Stimulated activated memory B cell treated with anti-CD40 and anti-IgM and Interleukin-4, amounts not matched to agents 10 μg/mL and 1 μg/mL and 100 μg/mL, for 72 hours (primary cell): ENCODE measurements around the gene SLC39A8.
A peak's percentile ranks its signal among the peaks of the same experiment; 100 is the strongest.

Experiments used
- ATAC-seq: fragments of 150-1000 bp; cut with Tn5 transposase; 2 replicates; pipeline ENCODE4 v1.10.0; 2021
- H3K27ac Mint-ChIP-seq: one replicate; pipeline ENCODE4 v1.8.0; 2022; ENCODE audit warnings: mild to moderate bottlenecking, mixed read lengths
- H3K27me3 Mint-ChIP-seq: one replicate; pipeline ENCODE4 v1.8.0; 2022; ENCODE audit warnings: mixed read lengths
- H3K36me3 Mint-ChIP-seq: one replicate; pipeline ENCODE4 v1.8.0; 2022; ENCODE audit warnings: mixed read lengths
- H3K4me1 Mint-ChIP-seq: one replicate; pipeline ENCODE4 v1.8.0; 2022; ENCODE audit warnings: mixed read lengths
- H3K4me3 Mint-ChIP-seq: one replicate; pipeline ENCODE4 v1.8.0; 2022; ENCODE audit warnings: mild to moderate bottlenecking, moderate library complexity, mixed read lengths
- H3K9me3 Mint-ChIP-seq: one replicate; pipeline ENCODE4 v1.8.0; 2022; ENCODE audit warnings: mixed read lengths

SLC39A8 gene

GRCh38 chr4:102350634-102351033 is 5.4 kb upstream of the SLC39A8 start:
- Mint-ChIP-seq H3K27me3 (no peaks in the 10 kb centered on the region), H3K9me3 (no peaks in the 10 kb centered on the region), H3K4me3 (no peak overlapping the region), H3K27ac (no peak overlapping the region), H3K36me3 (no peaks in the 10 kb centered on the region), H3K4me1 (peaks cover 10% of the 10 kb centered on the region)
- no peak for ATAC-seq

- Mint-ChIP-seq H3K4me1 (peaks cover 12% of the 10 kb centered on the region), H3K27ac (no peak overlapping the region), H3K4me3 (no peak overlapping the region), H3K27me3 (no peaks in the 10 kb centered on the region), H3K9me3 (no peaks in the 10 kb centered on the region), H3K36me3 (no peaks in the 10 kb centered on the region)
- no peak for ATAC-seq
Measured at GRCh38 chr4:102348701-102349100, 3.4 kb upstream of the SLC39A8 start.

GRCh38 chr4:102345795-102346100 is 466 bp upstream of the SLC39A8 start:
- Mint-ChIP-seq H3K36me3 (peaks cover 2% of the 10 kb centered on the region), H3K27me3 (no peaks in the 10 kb centered on the region), H3K27ac (peak overlapping the region; percentile 89), H3K9me3 (no peaks in the 10 kb centered on the region), H3K4me1 (peaks cover 16% of the 10 kb centered on the region), H3K4me3 (peak overlapping the region; percentile 81)
- ATAC-seq, result no peak

GRCh38 chr4:102344520-102344953 is 745 bp downstream of the SLC39A8 start:
- Mint-ChIP-seq H3K27me3 (no peaks in the 10 kb centered on the region), H3K4me1 (peaks cover 21% of the 10 kb centered on the region), H3K4me3 (peak overlapping the region; percentile 81), H3K9me3 (no peaks in the 10 kb centered on the region), H3K27ac (peak overlapping the region; percentile 89), H3K36me3 (peaks cover 10% of the 10 kb centered on the region)
- peak; percentile 78 for ATAC-seq

- Mint-ChIP-seq H3K4me3 (peak overlapping the region; percentile 81), H3K36me3 (peaks cover 10% of the 10 kb centered on the region), H3K9me3 (no peaks in the 10 kb centered on the region), H3K27me3 (no peaks in the 10 kb centered on the region), H3K27ac (peak overlapping the region; percentile 89), H3K4me1 (peaks cover 21% of the 10 kb centered on the region)
- no peak for ATAC-seq
Measured at GRCh38 chr4:102343964-102344519, 1.2 kb downstream of the SLC39A8 start.

GRCh38 chr4:102342404-102343074 is 2.7 kb downstream of the SLC39A8 start:
- Mint-ChIP-seq H3K4me3 (peak overlapping the region; percentile 48), H3K4me1 (peaks cover 21% of the 10 kb centered on the region), H3K9me3 (no peaks in the 10 kb centered on the region), H3K27ac (no peak overlapping the region), H3K36me3 (peaks cover 12% of the 10 kb centered on the region), H3K27me3 (no peaks in the 10 kb centered on the region)
- ATAC-seq, result no peak

- Mint-ChIP-seq H3K4me3 (no peak overlapping the region), H3K27me3 (no peaks in the 10 kb centered on the region), H3K36me3 (peaks cover 16% of the 10 kb centered on the region), H3K27ac (no peak overlapping the region), H3K9me3 (no peaks in the 10 kb centered on the region), H3K4me1 (peaks cover 17% of the 10 kb centered on the region)
- no peak for ATAC-seq
Measured at GRCh38 chr4:102341201-102341600, 4.1 kb downstream of the SLC39A8 start.

- no peaks in the 10 kb centered on the region for H3K9me3 Mint-ChIP-seq
Measured at GRCh38 chr4:102339018-102339417, 6.3 kb downstream of the SLC39A8 start.

GRCh38 chr4:102338405-102338804 is 6.9 kb downstream of the SLC39A8 start:
- peaks cover 9% of the 10 kb centered on the region for H3K4me1 Mint-ChIP-seq
- ATAC-seq, result no peak
- no peaks in the 10 kb centered on the region for H3K9me3 Mint-ChIP-seq
- no peaks in the 10 kb centered on the region for H3K27me3 Mint-ChIP-seq
- no peak overlapping the region for H3K4me3 Mint-ChIP-seq
- H3K36me3 Mint-ChIP-seq, result peaks cover 19% of the 10 kb centered on the region
- H3K27ac Mint-ChIP-seq, result no peak overlapping the region

More at GRCh38 chr4:102339018-102339417, 6.3 kb downstream of the SLC39A8 start:
- Mint-ChIP-seq H3K27me3 (no peaks in the 10 kb centered on the region), H3K4me3 (no peak overlapping the region), H3K4me1 (peaks cover 9% of the 10 kb centered on the region), H3K36me3 (peaks cover 16% of the 10 kb centered on the region), H3K27ac (no peak overlapping the region)
- ATAC-seq, result no peak

- Mint-ChIP-seq H3K27ac (no peak overlapping the region), H3K9me3 (no peaks in the 10 kb centered on the region), H3K4me3 (no peak overlapping the region), H3K27me3 (no peaks in the 10 kb centered on the region), H3K4me1 (peaks cover 3% of the 10 kb centered on the region), H3K36me3 (peaks cover 27% of the 10 kb centered on the region)
- ATAC-seq, result no peak
Measured at GRCh38 chr4:102335616-102336015, 9.7 kb downstream of the SLC39A8 start.

- H3K4me3 Mint-ChIP-seq, result no peak overlapping the region
- H3K9me3 Mint-ChIP-seq, result no peaks in the 10 kb centered on the region
- H3K27me3 Mint-ChIP-seq, result no peaks in the 10 kb centered on the region
- ATAC-seq, result no peak
- H3K27ac Mint-ChIP-seq, result no peak overlapping the region
- peaks cover 7% of the 10 kb centered on the region for H3K4me1 Mint-ChIP-seq
- peaks cover 29% of the 10 kb centered on the region for H3K36me3 Mint-ChIP-seq
Measured at GRCh38 chr4:102334624-102335023, 10.7 kb downstream of the SLC39A8 start.

- H3K9me3 Mint-ChIP-seq, result no peaks in the 10 kb centered on the region
- ATAC-seq, result no peak
Measured at GRCh38 chr4:102333787-102334186, 11.5 kb downstream of the SLC39A8 start.

GRCh38 chr4:102328045-102328444 is 17.2 kb downstream of the SLC39A8 start:
- no peak overlapping the region for H3K4me3 Mint-ChIP-seq
- no peak for ATAC-seq
- peaks cover 43% of the 10 kb centered on the region for H3K36me3 Mint-ChIP-seq
- no peaks in the 10 kb centered on the region for H3K27me3 Mint-ChIP-seq
- H3K27ac Mint-ChIP-seq, result no peak overlapping the region
- no peaks in the 10 kb centered on the region for H3K9me3 Mint-ChIP-seq
- H3K4me1 Mint-ChIP-seq, result peaks cover 18% of the 10 kb centered on the region

More at GRCh38 chr4:102333787-102334186, 11.5 kb downstream of the SLC39A8 start:
- Mint-ChIP-seq H3K27ac (no peak overlapping the region), H3K4me1 (peaks cover 8% of the 10 kb centered on the region), H3K4me3 (no peak overlapping the region), H3K27me3 (no peaks in the 10 kb centered on the region), H3K36me3 (peaks cover 31% of the 10 kb centered on the region)

GRCh38 chr4:102326951-102327350 is 18.3 kb downstream of the SLC39A8 start:
- no peaks in the 10 kb centered on the region for H3K27me3 Mint-ChIP-seq
- H3K36me3 Mint-ChIP-seq, result peaks cover 37% of the 10 kb centered on the region
- H3K4me1 Mint-ChIP-seq, result peaks cover 28% of the 10 kb centered on the region
- no peak for ATAC-seq
- no peak overlapping the region for H3K27ac Mint-ChIP-seq
- no peak overlapping the region for H3K4me3 Mint-ChIP-seq
- H3K9me3 Mint-ChIP-seq, result no peaks in the 10 kb centered on the region

- Mint-ChIP-seq H3K4me3 (no peak overlapping the region), H3K4me1 (peaks cover 36% of the 10 kb centered on the region), H3K36me3 (peaks cover 30% of the 10 kb centered on the region), H3K9me3 (no peaks in the 10 kb centered on the region), H3K27me3 (no peaks in the 10 kb centered on the region), H3K27ac (no peak overlapping the region)
- ATAC-seq, result no peak
Measured at GRCh38 chr4:102324730-102325129, 20.6 kb downstream of the SLC39A8 start.

GRCh38 chr4:102322736-102323135 is 22.5 kb downstream of the SLC39A8 start:
- Mint-ChIP-seq H3K27ac (no peak overlapping the region), H3K4me3 (no peak overlapping the region), H3K4me1 (peaks cover 33% of the 10 kb centered on the region), H3K36me3 (peaks cover 26% of the 10 kb centered on the region), H3K27me3 (no peaks in the 10 kb centered on the region), H3K9me3 (no peaks in the 10 kb centered on the region)
- ATAC-seq, result no peak
